C1 segment of cervical spinal cord (tissue), 14 donors: ENCODE data around the gene ABHD17B.
A peak's percentile ranks its signal among the peaks of the same experiment; 100 is the strongest.

Experiments
- DNase-seq, 14 donors: peaks; one replicate each; lab custom pipeline; 2025; lab: John Stamatoyannopoulos, UW

Gene ABHD17B

GRCh38 chr9:71821405-71821804 is 89.6 kb downstream of the ABHD17B start:
- DNase-seq = no peak

DNA sequence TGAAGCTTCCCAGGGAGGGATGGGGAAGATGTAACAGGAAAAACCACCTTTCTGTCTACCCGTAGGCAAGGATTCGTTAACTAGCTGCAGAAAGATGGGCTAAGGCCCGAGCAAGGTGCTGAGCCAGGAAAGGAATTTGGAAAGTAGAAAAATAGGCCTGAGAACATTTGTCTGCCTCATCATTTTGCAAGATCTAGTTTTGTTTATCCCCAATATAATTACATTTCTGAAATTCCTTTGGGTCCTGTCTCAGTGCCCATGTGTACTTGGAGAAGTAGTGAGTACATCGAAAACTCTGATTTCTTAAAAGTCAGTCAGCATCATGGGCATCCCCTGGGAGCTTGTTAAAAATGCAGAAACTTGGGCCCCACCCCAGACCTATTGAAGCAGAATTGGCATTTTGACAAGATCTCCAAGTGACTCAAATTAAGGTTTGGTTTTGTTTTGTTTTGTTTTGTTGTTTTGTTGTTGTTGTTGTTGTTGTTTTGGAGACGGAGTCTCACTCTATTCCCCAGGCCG is 90.5 kb downstream of the ABHD17B start:
- no peak for DNase-seq

- peak in 1 of 14 donors; percentile 5 for DNase-seq
Measured at GRCh38 chr9:71819115-71819739, 91.8 kb downstream of the ABHD17B start.

GRCh38 chr9:71816916-71817451 is 94.0 kb downstream of the ABHD17B start:
- DNase-seq = no peak
